HepG2 (cell line): ENCODE measurements around the gene NCOA5.

Experiments used
- MEF2D ChIP-seq: sonication (generic); formaldehyde crosslinking; IDR thresholded peaks from 2 replicates; pipeline ENCODE4 v1.5.1; 2020; ENCODE audit warnings: mild to moderate bottlenecking, missing genetic modification reagents
- NR1H2 ChIP-seq: sonication (generic); formaldehyde crosslinking; IDR thresholded peaks from 2 replicates; pipeline ENCODE4 v1.8.1; 2022; ENCODE audit warnings: low read depth, missing genetic modification reagents, borderline replicate concordance
- YY1 ChIP-seq: IDR thresholded peaks from 2 replicates; pipeline ENCODE4 v1.6.1; 2011; ENCODE audit warnings: low read length, low read depth, moderate library complexity, mild to moderate bottlenecking; ENCODE audit not compliant: insufficient read depth, insufficient replicate concordance
- ZNF274 ChIP-seq: sonication (generic); formaldehyde crosslinking; IDR thresholded peaks from 2 replicates; pipeline ENCODE4 v1.5.1; 2020; ENCODE audit warnings: mild to moderate bottlenecking, missing genetic modification reagents
- ZNF337 ChIP-seq: sonication (generic); formaldehyde crosslinking; IDR thresholded peaks from 2 replicates; pipeline ENCODE4 v1.5.1; 2020; ENCODE audit warnings: missing genetic modification reagents, low read depth, mild to moderate bottlenecking, borderline replicate concordance
- ZNF367 ChIP-seq: sonication (generic); formaldehyde crosslinking; IDR thresholded peaks from 2 replicates; pipeline ENCODE4 v1.4.0; 2020; ENCODE audit warnings: missing genetic modification reagents, borderline replicate concordance
- ZNF549 ChIP-seq: sonication (generic); formaldehyde crosslinking; IDR thresholded peaks from 2 replicates; pipeline ENCODE4 v1.5.0; 2020; ENCODE audit warnings: missing genetic modification reagents
- TF ChIP-seq, protein P1 (sequence below): sonication (generic); formaldehyde crosslinking; IDR thresholded peaks from 2 replicates; pipeline ENCODE4 v1.4.0; 2020; ENCODE audit warnings: low read depth, missing genetic modification reagents
- TF ChIP-seq, protein P2 (sequence below): sonication (generic); formaldehyde crosslinking; IDR thresholded peaks from 2 replicates; pipeline ENCODE4 v1.5.0; 2020; ENCODE audit warnings: mild to moderate bottlenecking, missing genetic modification reagents, moderate library complexity
- TF ChIP-seq, protein P3 (sequence below): IDR thresholded peaks from 2 replicates; pipeline ENCODE4 v1.6.1; 2012; ENCODE audit warnings: inconsistent platforms

DNA sequence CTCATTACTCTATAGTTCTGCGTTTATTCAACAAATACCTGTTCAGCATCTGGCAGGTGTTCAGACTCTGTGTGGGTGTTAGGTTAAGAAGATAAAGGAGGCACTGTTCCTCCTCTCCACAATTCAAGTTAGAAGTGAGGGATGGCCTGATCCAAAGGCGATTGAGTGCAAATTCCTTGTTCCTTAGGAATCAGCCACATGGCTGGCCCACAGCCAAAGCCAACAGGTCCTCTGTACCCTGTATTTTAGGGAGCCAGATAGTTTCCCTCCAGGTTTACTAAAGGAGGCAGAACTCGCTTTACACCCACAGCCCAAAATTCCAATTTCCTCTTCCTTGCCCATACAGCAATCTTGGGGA is 23.3 kb upstream of the NCOA5 start:
- no peak for TF ChIP-seq ZNF367 (CRISPR knock-in tag)
- TF ChIP-seq ZNF274 (CRISPR knock-in tag) = no peak
- no peak for TF ChIP-seq NR1H2
- TF ChIP-seq, protein P1, sequence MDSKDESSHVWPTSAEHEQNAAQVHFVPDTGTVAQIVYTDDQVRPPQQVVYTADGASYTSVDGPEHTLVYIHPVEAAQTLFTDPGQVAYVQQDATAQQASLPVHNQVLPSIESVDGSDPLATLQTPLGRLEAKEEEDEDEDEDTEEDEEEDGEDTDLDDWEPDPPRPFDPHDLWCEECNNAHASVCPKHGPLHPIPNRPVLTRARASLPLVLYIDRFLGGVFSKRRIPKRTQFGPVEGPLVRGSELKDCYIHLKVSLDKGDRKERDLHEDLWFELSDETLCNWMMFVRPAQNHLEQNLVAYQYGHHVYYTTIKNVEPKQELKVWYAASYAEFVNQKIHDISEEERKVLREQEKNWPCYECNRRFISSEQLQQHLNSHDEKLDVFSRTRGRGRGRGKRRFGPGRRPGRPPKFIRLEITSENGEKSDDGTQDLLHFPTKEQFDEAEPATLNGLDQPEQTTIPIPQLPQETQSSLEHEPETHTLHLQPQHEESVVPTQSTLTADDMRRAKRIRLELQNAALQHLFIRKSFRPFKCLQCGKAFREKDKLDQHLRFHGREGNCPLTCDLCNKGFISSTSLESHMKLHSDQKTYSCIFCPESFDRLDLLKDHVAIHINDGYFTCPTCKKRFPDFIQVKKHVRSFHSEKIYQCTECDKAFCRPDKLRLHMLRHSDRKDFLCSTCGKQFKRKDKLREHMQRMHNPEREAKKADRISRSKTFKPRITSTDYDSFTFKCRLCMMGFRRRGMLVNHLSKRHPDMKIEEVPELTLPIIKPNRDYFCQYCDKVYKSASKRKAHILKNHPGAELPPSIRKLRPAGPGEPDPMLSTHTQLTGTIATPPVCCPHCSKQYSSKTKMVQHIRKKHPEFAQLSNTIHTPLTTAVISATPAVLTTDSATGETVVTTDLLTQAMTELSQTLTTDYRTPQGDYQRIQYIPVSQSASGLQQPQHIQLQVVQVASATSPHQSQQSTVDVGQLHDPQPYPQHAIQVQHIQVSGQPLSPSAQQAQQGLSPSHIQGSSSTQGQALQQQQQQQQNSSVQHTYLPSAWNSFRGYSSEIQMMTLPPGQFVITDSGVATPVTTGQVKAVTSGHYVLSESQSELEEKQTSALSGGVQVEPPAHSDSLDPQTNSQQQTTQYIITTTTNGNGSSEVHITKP (CRISPR knock-in tag) = no peak
- TF ChIP-seq, protein P2, sequence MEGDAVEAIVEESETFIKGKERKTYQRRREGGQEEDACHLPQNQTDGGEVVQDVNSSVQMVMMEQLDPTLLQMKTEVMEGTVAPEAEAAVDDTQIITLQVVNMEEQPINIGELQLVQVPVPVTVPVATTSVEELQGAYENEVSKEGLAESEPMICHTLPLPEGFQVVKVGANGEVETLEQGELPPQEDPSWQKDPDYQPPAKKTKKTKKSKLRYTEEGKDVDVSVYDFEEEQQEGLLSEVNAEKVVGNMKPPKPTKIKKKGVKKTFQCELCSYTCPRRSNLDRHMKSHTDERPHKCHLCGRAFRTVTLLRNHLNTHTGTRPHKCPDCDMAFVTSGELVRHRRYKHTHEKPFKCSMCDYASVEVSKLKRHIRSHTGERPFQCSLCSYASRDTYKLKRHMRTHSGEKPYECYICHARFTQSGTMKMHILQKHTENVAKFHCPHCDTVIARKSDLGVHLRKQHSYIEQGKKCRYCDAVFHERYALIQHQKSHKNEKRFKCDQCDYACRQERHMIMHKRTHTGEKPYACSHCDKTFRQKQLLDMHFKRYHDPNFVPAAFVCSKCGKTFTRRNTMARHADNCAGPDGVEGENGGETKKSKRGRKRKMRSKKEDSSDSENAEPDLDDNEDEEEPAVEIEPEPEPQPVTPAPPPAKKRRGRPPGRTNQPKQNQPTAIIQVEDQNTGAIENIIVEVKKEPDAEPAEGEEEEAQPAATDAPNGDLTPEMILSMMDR (CRISPR knock-in tag) = no peak
- no peak for TF ChIP-seq MEF2D (CRISPR knock-in tag)
- no peak for TF ChIP-seq ZNF337 (CRISPR knock-in tag)
- TF ChIP-seq, protein P3, sequence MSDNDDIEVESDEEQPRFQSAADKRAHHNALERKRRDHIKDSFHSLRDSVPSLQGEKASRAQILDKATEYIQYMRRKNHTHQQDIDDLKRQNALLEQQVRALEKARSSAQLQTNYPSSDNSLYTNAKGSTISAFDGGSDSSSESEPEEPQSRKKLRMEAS = no peak
- no peak for TF ChIP-seq YY1
- TF ChIP-seq ZNF549 = no peak
